ENCODE measurements around the gene SLC38A8.

- no peak for TF ChIP-seq POLR2AphosphoS5 (IDR thresholded peaks at IDR 0.05)
- TF ChIP-seq, protein P1, sequence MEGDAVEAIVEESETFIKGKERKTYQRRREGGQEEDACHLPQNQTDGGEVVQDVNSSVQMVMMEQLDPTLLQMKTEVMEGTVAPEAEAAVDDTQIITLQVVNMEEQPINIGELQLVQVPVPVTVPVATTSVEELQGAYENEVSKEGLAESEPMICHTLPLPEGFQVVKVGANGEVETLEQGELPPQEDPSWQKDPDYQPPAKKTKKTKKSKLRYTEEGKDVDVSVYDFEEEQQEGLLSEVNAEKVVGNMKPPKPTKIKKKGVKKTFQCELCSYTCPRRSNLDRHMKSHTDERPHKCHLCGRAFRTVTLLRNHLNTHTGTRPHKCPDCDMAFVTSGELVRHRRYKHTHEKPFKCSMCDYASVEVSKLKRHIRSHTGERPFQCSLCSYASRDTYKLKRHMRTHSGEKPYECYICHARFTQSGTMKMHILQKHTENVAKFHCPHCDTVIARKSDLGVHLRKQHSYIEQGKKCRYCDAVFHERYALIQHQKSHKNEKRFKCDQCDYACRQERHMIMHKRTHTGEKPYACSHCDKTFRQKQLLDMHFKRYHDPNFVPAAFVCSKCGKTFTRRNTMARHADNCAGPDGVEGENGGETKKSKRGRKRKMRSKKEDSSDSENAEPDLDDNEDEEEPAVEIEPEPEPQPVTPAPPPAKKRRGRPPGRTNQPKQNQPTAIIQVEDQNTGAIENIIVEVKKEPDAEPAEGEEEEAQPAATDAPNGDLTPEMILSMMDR (IDR thresholded peaks at IDR 0.05) = no peak
- TF ChIP-seq EP300 (IDR thresholded peaks at IDR 0.05) = no peak
These were observed 47.6 kb upstream of the SLC38A8 start for GRCh38 chr16:84090211-84090610.
